WTC11 (cell line): Measurements from ENCODE around the gene GPR132. TPM values are rescaled to one million over a fixed set of nuclear protein-coding genes. Genes with fewer than 3 reads are reported as not detected.

Experiments
- ATAC-seq: fragments of 200-7000 bp; cut with Tn5 transposase; 2 replicates; pipeline ENCODE4 v1.10.0; 2021; ENCODE audit warnings: mild to moderate bottlenecking, moderate library complexity
- CTCF ChIA-PET: fragments of 300-600 bp; sonication (Branson Sonifier 250); formaldehyde crosslinking; loops from one replicate; lab custom pipeline; 2021; ENCODE audit warnings: antibody characterized with exemption; lab: Charles Lee
- POLR2A ChIA-PET: fragments of 350-600 bp; sonication (Branson Sonifier 250); formaldehyde crosslinking; loops from one replicate; lab custom pipeline; 2021; ENCODE audit warnings: antibody characterized with exemption; lab: Charles Lee
- DNase-seq: peaks from one replicate; pipeline ENCODE4 v3.0.0; 2021; ENCODE audit warnings: low spot score
- H3K27ac Mint-ChIP-seq: 2 replicates; pipeline ENCODE4 v1.8.0; 2021; ENCODE audit warnings: mixed read lengths
- H3K27me3 Mint-ChIP-seq: 2 replicates; pipeline ENCODE4 v1.8.0; 2021; ENCODE audit warnings: low read depth, mild to moderate bottlenecking, moderate library complexity, mixed read lengths
- H3K36me3 Mint-ChIP-seq: 2 replicates; pipeline ENCODE4 v1.8.0; 2021; ENCODE audit warnings: mixed read lengths
- H3K4me1 Mint-ChIP-seq: 2 replicates; pipeline ENCODE4 v1.8.0; 2022; ENCODE audit warnings: mixed read lengths
- H3K4me3 Mint-ChIP-seq: 2 replicates; pipeline ENCODE4 v1.8.0; 2021; ENCODE audit warnings: mild to moderate bottlenecking, moderate library complexity, mixed read lengths
- H3K9me3 Mint-ChIP-seq: 2 replicates; pipeline ENCODE4 v1.8.0; 2021; ENCODE audit warnings: mixed read lengths
- AR ChIP-seq: fragments of 250-450 bp; sonication (Bioruptor Pico); IDR thresholded peaks from 2 replicates; pipeline ENCODE4 v1.9.0; 2021; ENCODE audit warnings: mild to moderate bottlenecking
- ATF6 ChIP-seq: sonication (generic); formaldehyde crosslinking; IDR thresholded peaks from 2 replicates; pipeline ENCODE4 v1.8.1; 2023; ENCODE audit warnings: mild to moderate bottlenecking, missing genetic modification reagents
- ESRRA ChIP-seq: sonication (generic); formaldehyde crosslinking; IDR thresholded peaks from 2 replicates; pipeline ENCODE4 v1.8.1; 2022; ENCODE audit warnings: mild to moderate bottlenecking, missing genetic modification reagents, borderline replicate concordance
- GRHL2 ChIP-seq: fragments of 250-450 bp; sonication (Bioruptor Pico); IDR thresholded peaks from 2 replicates; pipeline ENCODE4 v1.8.0; 2022; ENCODE audit warnings: mild to moderate bottlenecking, moderate library complexity; ENCODE audit not compliant: insufficient replicate concordance, severe bottlenecking
- JUN ChIP-seq: sonication (generic); formaldehyde crosslinking; IDR thresholded peaks from 2 replicates; pipeline ENCODE4 v1.8.0; 2023; ENCODE audit warnings: mild to moderate bottlenecking, missing genetic modification reagents
- MAX ChIP-seq: sonication (generic); formaldehyde crosslinking; IDR thresholded peaks from 2 replicates; pipeline ENCODE4 v1.8.0; 2022; ENCODE audit warnings: mild to moderate bottlenecking, missing genetic modification reagents
- NFATC4 ChIP-seq: fragments of 250-450 bp; sonication (Bioruptor Pico); IDR thresholded peaks from 2 replicates; pipeline ENCODE4 v1.9.0; 2021; ENCODE audit warnings: mild to moderate bottlenecking
- NFE2L1 ChIP-seq: sonication (generic); formaldehyde crosslinking; IDR thresholded peaks from 2 replicates; pipeline ENCODE4 v1.8.1; 2023; ENCODE audit warnings: missing genetic modification reagents
- STAT6 ChIP-seq: sonication (generic); formaldehyde crosslinking; conservative IDR thresholded peaks from 2 replicates; pipeline ENCODE4 v1.8.1; 2023; ENCODE audit warnings: mild to moderate bottlenecking, low read depth, missing genetic modification reagents, moderate library complexity
- TEAD1 ChIP-seq: sonication (generic); formaldehyde crosslinking; IDR thresholded peaks from 2 replicates; pipeline ENCODE4 v1.8.0; 2022; ENCODE audit warnings: mild to moderate bottlenecking, missing genetic modification reagents
- TP53 ChIP-seq: sonication (generic); formaldehyde crosslinking; IDR thresholded peaks from 2 replicates; pipeline ENCODE4 v1.8.1; 2023; ENCODE audit warnings: mild to moderate bottlenecking, missing genetic modification reagents
- USF1 ChIP-seq: sonication (generic); formaldehyde crosslinking; IDR thresholded peaks from 2 replicates; pipeline ENCODE4 v1.8.0; 2022; ENCODE audit warnings: mild to moderate bottlenecking, missing genetic modification reagents
- ZNF232 ChIP-seq: sonication (generic); formaldehyde crosslinking; IDR thresholded peaks from 2 replicates; pipeline ENCODE4 v1.8.0; 2022; ENCODE audit warnings: mild to moderate bottlenecking, missing genetic modification reagents
- ZNF281 ChIP-seq: sonication (generic); formaldehyde crosslinking; IDR thresholded peaks from 2 replicates; pipeline ENCODE4 v1.8.0; 2023; ENCODE audit warnings: mild to moderate bottlenecking, missing genetic modification reagents
- ZNF317 ChIP-seq: sonication (generic); formaldehyde crosslinking; IDR thresholded peaks from 2 replicates; pipeline ENCODE4 v1.8.1; 2023; ENCODE audit warnings: low read depth, mild to moderate bottlenecking, moderate library complexity, missing genetic modification reagents, borderline replicate concordance
- ZNF512 ChIP-seq: sonication (generic); formaldehyde crosslinking; IDR thresholded peaks from 2 replicates; pipeline ENCODE4 v1.8.1; 2022; ENCODE audit warnings: missing genetic modification reagents, borderline replicate concordance
- ZNF532 ChIP-seq: fragments of 250-450 bp; sonication (Bioruptor Pico); IDR thresholded peaks from 2 replicates; pipeline ENCODE4 v1.9.0; 2021; ENCODE audit warnings: mild to moderate bottlenecking, borderline replicate concordance
- total RNA-seq: library from RNA; stranded (reverse); gene quantifications from 3 replicates; pipeline ENCODE4 v1.2.3, GENCODE V29; 2021

Gene GPR132
- total RNA-seq, 1 experiment from 2014 or later: 0.13 TPM

- no peak for TF ChIP-seq ZNF532 (CRISPR knock-in tag)
- no peak for TF ChIP-seq ZNF232
Observed at GRCh38 chr14:105071326-105071725, 6.1 kb upstream of the GPR132 start (continued).

GRCh38 chr14:105070760-105071137 lies 5.5 kb upstream of the GPR132 start:
- no peaks in the 10 kb centered on the region for H3K9me3 Mint-ChIP-seq
- H3K4me1 Mint-ChIP-seq: 0 out of 2 replicates have a peak, but pooled peaks cover 3% of the 10 kb centered on the region
- TF ChIP-seq MAX (CRISPR knock-in tag): no peak
- no peak for TF ChIP-seq ZNF317 (CRISPR knock-in tag)
- no peak for TF ChIP-seq AR (CRISPR knock-in tag)
- TF ChIP-seq TP53 (CRISPR knock-in tag): no peak
- TF ChIP-seq TEAD1: no peak
- no peak for TF ChIP-seq NFATC4 (CRISPR knock-in tag)
- TF ChIP-seq ZNF512 (CRISPR knock-in tag): no peak
- no peak for TF ChIP-seq USF1
- no peak for TF ChIP-seq STAT6
- no peak for TF ChIP-seq ZNF281 (CRISPR knock-in tag)
- TF ChIP-seq JUN (CRISPR knock-in tag): no peak
- no peak for TF ChIP-seq GRHL2
- TF ChIP-seq ZNF232: no peak
- no peak for TF ChIP-seq NFE2L1 (CRISPR knock-in tag)
- TF ChIP-seq ESRRA (CRISPR knock-in tag): no peak
- no peak for TF ChIP-seq ATF6 (CRISPR knock-in tag)
- TF ChIP-seq, all 79 proteins: peak for 0
- ChIA-PET POLR2A (no interaction called here), CTCF (interaction anchor here (0.6 to 2.9 kb wide), 2 partner anchors 20 to 416 kb away, joined by 8 to 11 read pairs; partner anchors contain the start of gene CRIP1)
- ATAC-seq (no peak), DNase-seq (no peak)
- no peak overlapping the region for H3K27ac Mint-ChIP-seq
- H3K27me3 Mint-ChIP-seq: no peaks in the 10 kb centered on the region
- H3K36me3 Mint-ChIP-seq: no peaks in the 10 kb centered on the region
- no peak overlapping the region for H3K4me3 Mint-ChIP-seq
